Liver (tissue), 2 donors: ENCODE results near the gene CDH16.

Experiments
- MAX ChIP-seq: IDR thresholded peaks from 2 replicates; pipeline ENCODE4 v1.6.1; 2016; ENCODE audit warnings: antibody characterized with exemption
- TF ChIP-seq, protein P1 (sequence below): fragments of 150-350 bp; IDR thresholded peaks from 2 replicates; pipeline ENCODE4 v1.5.1; 2017; ENCODE audit warnings: improper control_type of control experiment, low read depth, low read length; ENCODE audit not compliant: missing input control
- donor health status: healthy.

DNA sequence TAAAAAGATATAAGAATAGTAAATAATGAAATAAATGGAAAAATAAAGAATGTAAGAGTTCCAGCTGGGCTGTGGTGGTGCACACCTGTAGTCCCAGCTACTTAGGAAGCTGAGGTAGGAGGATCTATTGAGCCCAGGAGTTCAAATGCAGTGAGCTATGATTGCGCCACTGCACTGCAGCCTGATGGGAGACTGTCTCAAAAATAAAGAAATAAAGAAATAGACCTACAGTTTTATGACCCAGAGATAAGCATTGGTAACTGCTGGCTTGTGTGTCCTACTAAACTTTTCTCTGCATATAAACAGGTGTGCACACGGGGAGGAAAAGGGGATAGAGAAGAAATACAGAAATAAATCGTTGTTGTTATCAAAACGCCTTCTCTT is 46.1 kb downstream of the CDH16 start:
- TF ChIP-seq MAX, result no peak
- TF ChIP-seq, protein P1, sequence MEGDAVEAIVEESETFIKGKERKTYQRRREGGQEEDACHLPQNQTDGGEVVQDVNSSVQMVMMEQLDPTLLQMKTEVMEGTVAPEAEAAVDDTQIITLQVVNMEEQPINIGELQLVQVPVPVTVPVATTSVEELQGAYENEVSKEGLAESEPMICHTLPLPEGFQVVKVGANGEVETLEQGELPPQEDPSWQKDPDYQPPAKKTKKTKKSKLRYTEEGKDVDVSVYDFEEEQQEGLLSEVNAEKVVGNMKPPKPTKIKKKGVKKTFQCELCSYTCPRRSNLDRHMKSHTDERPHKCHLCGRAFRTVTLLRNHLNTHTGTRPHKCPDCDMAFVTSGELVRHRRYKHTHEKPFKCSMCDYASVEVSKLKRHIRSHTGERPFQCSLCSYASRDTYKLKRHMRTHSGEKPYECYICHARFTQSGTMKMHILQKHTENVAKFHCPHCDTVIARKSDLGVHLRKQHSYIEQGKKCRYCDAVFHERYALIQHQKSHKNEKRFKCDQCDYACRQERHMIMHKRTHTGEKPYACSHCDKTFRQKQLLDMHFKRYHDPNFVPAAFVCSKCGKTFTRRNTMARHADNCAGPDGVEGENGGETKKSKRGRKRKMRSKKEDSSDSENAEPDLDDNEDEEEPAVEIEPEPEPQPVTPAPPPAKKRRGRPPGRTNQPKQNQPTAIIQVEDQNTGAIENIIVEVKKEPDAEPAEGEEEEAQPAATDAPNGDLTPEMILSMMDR, result no peak
